GM12878 (cell line): ENCODE results near the gene TWF1. TPM values are rescaled to one million over a fixed set of nuclear protein-coding genes. Genes with fewer than 3 reads are reported as not detected.

Experiments
- ATAC-seq: fragments of 200-7000 bp; cut with Tn5 transposase; 3 replicates; pipeline ENCODE4 v1.9.1; 2020; ENCODE audit warnings: mild to moderate bottlenecking, moderate library complexity
- BruUV-seq: library from RNA; stranded (reverse); fragments of 400-500 nt; replicated peaks from 2 replicates; lab custom pipeline; 2021; lab: Mats Ljungman, UMichigan
- CTCF ChIA-PET: fragments of 300-600 bp; sonication (Branson Sonifier 250); formaldehyde crosslinking; extraction: SDS; loops from one replicate; lab custom pipeline; 2021; ENCODE audit warnings: inconsistent platforms; lab: Yijun Ruan, JAX
- POLR2A ChIA-PET: fragments of 350-600 bp; formaldehyde crosslinking; extraction: SDS; loops from one replicate; lab custom pipeline; 2021; ENCODE audit warnings: inconsistent platforms; lab: Charles Lee
- RAD21 ChIA-PET: fragments of 300-600 bp; sonication (Branson Sonifier 250); formaldehyde crosslinking; loops from one replicate; lab custom pipeline; 2023; ENCODE audit warnings: antibody characterized with exemption; ENCODE audit not compliant: unreplicated experiment; lab: Charles Lee
- SMC1A ChIA-PET: fragments of 300-600 bp; sonication (Branson Sonifier 250); formaldehyde crosslinking; loops from one replicate; lab custom pipeline; 2023; ENCODE audit not compliant: unreplicated experiment, uncharacterized antibody; lab: Charles Lee
- DNase-seq: peaks from one replicate; pipeline ENCODE4 v3.0.0-alpha.2; 2011; ENCODE audit warnings: low read depth, low spot score
- FAIRE-seq: peaks from 3 replicates; lab custom pipeline; 2011; peaks lifted over from hg19 to GRCh38; lab: Jason Lieb, UNC
- H2AFZ ChIP-seq: 2 replicates; pipeline ENCODE4 v1.6.0; 2011; ENCODE audit warnings: low read depth, low read length, control low read depth; ENCODE audit not compliant: control insufficient read depth
- H3K27ac ChIP-seq: 2 replicates; pipeline ENCODE4 v1.5.1; 2011; ENCODE audit warnings: control low read depth; ENCODE audit not compliant: control insufficient read depth, insufficient read depth
- H3K27me3 ChIP-seq, 2 experiments: replicated peaks in 1 of 2; 2 replicates each; pipeline versions ENCODE4 v1.6.0 to v1.6.1; 2011; ENCODE audit warnings: low read length in 1 of 2; ENCODE audit not compliant: control insufficient read depth in 2 of 2, insufficient read depth in 2 of 2
- H3K36me3 ChIP-seq, 2 experiments: 2 replicates each; pipeline ENCODE4 v1.5.1; 2011; ENCODE audit warnings: low read length in 1 of 2; ENCODE audit not compliant: control insufficient read depth in 2 of 2, insufficient read depth in 2 of 2
- H3K4me1 ChIP-seq: 2 replicates; pipeline ENCODE4 v1.6.1; 2011; ENCODE audit warnings: mild to moderate bottlenecking, low read length, moderate library complexity, mixed read lengths; ENCODE audit not compliant: control insufficient read depth, insufficient read depth
- H3K4me2 ChIP-seq: 2 replicates; pipeline ENCODE4 v1.6.0; 2011; ENCODE audit warnings: control low read depth; ENCODE audit not compliant: control insufficient read depth, insufficient read depth
- H3K4me3 ChIP-seq: fragments of 200-600 bp; sonication (generic); 2 replicates; pipeline ENCODE4 v1.5.1; 2016
- H3K79me2 ChIP-seq: 2 replicates; pipeline ENCODE4 v1.6.0; 2011; ENCODE audit warnings: low read length; ENCODE audit not compliant: control insufficient read depth, insufficient read depth
- H3K9ac ChIP-seq: 2 replicates; pipeline ENCODE4 v1.8.0; 2011; ENCODE audit warnings: low read length, control low read depth, mixed read lengths; ENCODE audit not compliant: control insufficient read depth, insufficient read depth
- H3K9me3 ChIP-seq: replicated peaks from 3 replicates; pipeline ENCODE4 v1.5.1; 2011; ENCODE audit warnings: mild to moderate bottlenecking, low read length; ENCODE audit not compliant: control insufficient read depth, insufficient read depth
- H4K20me1 ChIP-seq: 2 replicates; pipeline ENCODE4 v1.6.0; 2011; ENCODE audit not compliant: control insufficient read depth, insufficient read depth
- CBX3 ChIP-seq: fragments of 200-600 bp; sonication (generic); IDR thresholded peaks from 2 replicates; pipeline ENCODE4 v1.6.1; 2016; ENCODE audit warnings: low read depth, borderline replicate concordance
- CUX1 ChIP-seq: IDR thresholded peaks from 2 replicates; pipeline ENCODE4 v1.6.1; 2012; ENCODE audit warnings: improper control_type of control experiment, low read depth, low read length; ENCODE audit not compliant: insufficient replicate concordance
- GABPA ChIP-seq: IDR thresholded peaks from 2 replicates; pipeline ENCODE4 v1.6.1; 2014; ENCODE audit warnings: antibody characterized with exemption, low read depth, mild to moderate bottlenecking, inconsistent platforms
- MYB ChIP-seq: fragments of 150-350 bp; IDR thresholded peaks from 2 replicates; pipeline ENCODE4 v1.6.1; 2014; ENCODE audit warnings: mild to moderate bottlenecking, low read depth, low read length, borderline replicate concordance
- NFYA ChIP-seq: IDR thresholded peaks from 2 replicates; pipeline ENCODE4 v1.6.1; 2011; ENCODE audit warnings: low read depth, mild to moderate bottlenecking, low read length, improper control_type of control experiment, borderline replicate concordance
- PAX5 ChIP-seq: IDR thresholded peaks from 2 replicates; pipeline ENCODE4 v1.6.1; 2011; ENCODE audit warnings: low read depth, low read length, borderline replicate concordance
- POLR2AphosphoS2 ChIP-seq: IDR thresholded peaks from 2 replicates; pipeline ENCODE4 v1.6.1; 2011; ENCODE audit warnings: low read depth, mild to moderate bottlenecking, low read length, improper control_type of control experiment, moderate library complexity
- STAT1 ChIP-seq: fragments of 450-650 bp; conservative IDR thresholded peaks from 2 replicates; pipeline ENCODE4 v1.6.1; 2014; ENCODE audit warnings: antibody characterized with exemption, mild to moderate bottlenecking
- ZNF622 ChIP-seq: fragments of 450-650 bp; IDR thresholded peaks from 2 replicates; pipeline ENCODE4 v1.6.1; 2017; ENCODE audit warnings: mild to moderate bottlenecking, inconsistent platforms
- in situ Hi-C: fragments of 300-500 bp; cut with MboI; formaldehyde crosslinking; loops from 9 replicates; pipeline ENCODE4 v1.14.3; 2018; ENCODE audit warnings: mixed read lengths
- intact Hi-C: fragments of 100-400 bp; cut with micrococcal nuclease; formaldehyde crosslinking; loops from one replicate; pipeline ENCODE4 v1.14.2; 2022; ENCODE audit not compliant: unreplicated experiment
- polyA plus RNA-seq, 11 experiments: library from polyadenylated mRNA; depleted of rRNA in 4 of 11; unstranded in 6 of 11; stranded (reverse) in 5 of 11; fragments of >200 nt; fragmentation: Nextera tagmentation in 4 of 11; fragmentation: Illumina TruSeq in 1 of 11; extraction: Ambion mirVana in 4 of 11; extraction: Trizol in 1 of 11; gene quantifications; 1 replicate in 1 of 11; 2 replicates in 10 of 11; pipeline versions ENCODE4 v1.2.1 to v1.2.3, GENCODE V29; 2011 to 2016; ENCODE audit warnings: inconsistent platforms in 2 of 11, missing spikeins in 2 of 11, low read depth in 1 of 11
- total RNA-seq, 4 experiments: library from RNA; depleted of rRNA in 3 of 4; stranded (reverse); fragments of >200 nt in 3 of 4; fragmentation: Illumina TruSeq in 1 of 4; extraction: Trizol in 1 of 4; gene quantifications; 2 replicates each; pipeline versions ENCODE4 v1.2.1 to v1.2.3, GENCODE V29; 2013 to 2021
- TF ChIP-seq, protein P1 (sequence below): IDR thresholded peaks from 2 replicates; pipeline ENCODE4 v1.6.1; 2011; ENCODE audit warnings: borderline replicate concordance, low read depth, mild to moderate bottlenecking, moderate library complexity, low read length; ENCODE audit not compliant: insufficient read depth, poor library complexity, severe bottlenecking
- TF ChIP-seq, protein P2 (sequence below), 3 experiments: IDR thresholded peaks in 2 of 3; conservative IDR thresholded peaks in 1 of 3; 2 replicates each; pipeline ENCODE4 v1.5.1; 2011; ENCODE audit warnings: low read depth in 3 of 3, low read length in 3 of 3, mild to moderate bottlenecking in 3 of 3, control low read depth in 2 of 3, moderate library complexity in 2 of 3, inconsistent platforms in 1 of 3, mixed read lengths in 1 of 3; ENCODE audit not compliant: control insufficient read depth in 2 of 3, insufficient read depth in 1 of 3; ENCODE audit errors: extremely low read depth in 1 of 3
- TF ChIP-seq, protein P3 (sequence below): IDR thresholded peaks from 2 replicates; pipeline ENCODE4 v1.6.1; 2012; ENCODE audit warnings: mild to moderate bottlenecking, low read depth, low read length

The TWF1 gene
- total and polyA plus RNA-seq, 10 of the 15 experiments (the other 5 are each of a cell fraction or from before 2014, with no cell fraction given): 8.7 to 23.5 (median 18.4) TPM

- ATAC-seq (no peak), FAIRE-seq (no peak), DNase-seq (no peak)
- Histone ChIP-seq H3K27me3 (no peaks in the 10 kb centered on the region), H4K20me1 (no peaks in the 10 kb centered on the region), H2AFZ (no peak overlapping the region), H3K4me2 (no peak overlapping the region), H3K36me3 (peaks cover 0 to 7% of the 10 kb centered on the region in 2 experiments; a peak in 1 of 4 replicates), H3K27ac (no peak overlapping the region), H3K9me3 (no peaks in the 10 kb centered on the region; the same call in 2 of the 3 replicates), H3K9ac (no peak overlapping the region), H3K4me1 (0 out of 2 replicates have a peak, but pooled peaks cover 4% of the 10 kb centered on the region), H3K79me2 (peaks cover 29% of the 10 kb centered on the region), H3K4me3 (no peak overlapping the region)
- SMC1A ChIA-PET: interaction anchor here (0.6 to 1.2 kb wide), 3 partner anchors 13 to 118 kb away, joined by 3 read pairs; no protein-coding TSS in a partner anchor
- POLR2A ChIA-PET: no interaction called here
- intact Hi-C loops: no loop called here
- in situ Hi-C loops: no loop called here
- RAD21 ChIA-PET: no interaction called here
- CTCF ChIA-PET: interaction anchor here (1.2 kb wide), 1 partner anchor 14 kb away, joined by 4 read pairs; no protein-coding TSS in a partner anchor
- no TSS peak for BruUV-seq
- no peak for TF ChIP-seq GABPA
- TF ChIP-seq CUX1: no peak
- no peak for TF ChIP-seq PAX5
- TF ChIP-seq, protein P1, sequence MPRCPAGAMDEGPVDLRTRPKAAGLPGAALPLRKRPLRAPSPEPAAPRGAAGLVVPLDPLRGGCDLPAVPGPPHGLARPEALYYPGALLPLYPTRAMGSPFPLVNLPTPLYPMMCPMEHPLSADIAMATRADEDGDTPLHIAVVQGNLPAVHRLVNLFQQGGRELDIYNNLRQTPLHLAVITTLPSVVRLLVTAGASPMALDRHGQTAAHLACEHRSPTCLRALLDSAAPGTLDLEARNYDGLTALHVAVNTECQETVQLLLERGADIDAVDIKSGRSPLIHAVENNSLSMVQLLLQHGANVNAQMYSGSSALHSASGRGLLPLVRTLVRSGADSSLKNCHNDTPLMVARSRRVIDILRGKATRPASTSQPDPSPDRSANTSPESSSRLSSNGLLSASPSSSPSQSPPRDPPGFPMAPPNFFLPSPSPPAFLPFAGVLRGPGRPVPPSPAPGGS: no peak
- TF ChIP-seq ZNF622: no peak
- no peak for TF ChIP-seq CBX3
- no peak for TF ChIP-seq POLR2AphosphoS2
- no peak for TF ChIP-seq MYB
- no peak for TF ChIP-seq STAT1
- TF ChIP-seq NFYA: no peak
- TF ChIP-seq, protein P2, sequence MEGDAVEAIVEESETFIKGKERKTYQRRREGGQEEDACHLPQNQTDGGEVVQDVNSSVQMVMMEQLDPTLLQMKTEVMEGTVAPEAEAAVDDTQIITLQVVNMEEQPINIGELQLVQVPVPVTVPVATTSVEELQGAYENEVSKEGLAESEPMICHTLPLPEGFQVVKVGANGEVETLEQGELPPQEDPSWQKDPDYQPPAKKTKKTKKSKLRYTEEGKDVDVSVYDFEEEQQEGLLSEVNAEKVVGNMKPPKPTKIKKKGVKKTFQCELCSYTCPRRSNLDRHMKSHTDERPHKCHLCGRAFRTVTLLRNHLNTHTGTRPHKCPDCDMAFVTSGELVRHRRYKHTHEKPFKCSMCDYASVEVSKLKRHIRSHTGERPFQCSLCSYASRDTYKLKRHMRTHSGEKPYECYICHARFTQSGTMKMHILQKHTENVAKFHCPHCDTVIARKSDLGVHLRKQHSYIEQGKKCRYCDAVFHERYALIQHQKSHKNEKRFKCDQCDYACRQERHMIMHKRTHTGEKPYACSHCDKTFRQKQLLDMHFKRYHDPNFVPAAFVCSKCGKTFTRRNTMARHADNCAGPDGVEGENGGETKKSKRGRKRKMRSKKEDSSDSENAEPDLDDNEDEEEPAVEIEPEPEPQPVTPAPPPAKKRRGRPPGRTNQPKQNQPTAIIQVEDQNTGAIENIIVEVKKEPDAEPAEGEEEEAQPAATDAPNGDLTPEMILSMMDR (IDR thresholded peaks at IDR 0.05 in 2 of 3, conservative IDR thresholded peaks at IDR 0.05 in 1 of 3; ENCODE audit: control insufficient read depth in 2 of 3, extremely low read depth in 1 of 3, insufficient read depth in 1 of 3, low read depth in 3 of 3, low read length in 3 of 3): no peak
- TF ChIP-seq, protein P3, sequence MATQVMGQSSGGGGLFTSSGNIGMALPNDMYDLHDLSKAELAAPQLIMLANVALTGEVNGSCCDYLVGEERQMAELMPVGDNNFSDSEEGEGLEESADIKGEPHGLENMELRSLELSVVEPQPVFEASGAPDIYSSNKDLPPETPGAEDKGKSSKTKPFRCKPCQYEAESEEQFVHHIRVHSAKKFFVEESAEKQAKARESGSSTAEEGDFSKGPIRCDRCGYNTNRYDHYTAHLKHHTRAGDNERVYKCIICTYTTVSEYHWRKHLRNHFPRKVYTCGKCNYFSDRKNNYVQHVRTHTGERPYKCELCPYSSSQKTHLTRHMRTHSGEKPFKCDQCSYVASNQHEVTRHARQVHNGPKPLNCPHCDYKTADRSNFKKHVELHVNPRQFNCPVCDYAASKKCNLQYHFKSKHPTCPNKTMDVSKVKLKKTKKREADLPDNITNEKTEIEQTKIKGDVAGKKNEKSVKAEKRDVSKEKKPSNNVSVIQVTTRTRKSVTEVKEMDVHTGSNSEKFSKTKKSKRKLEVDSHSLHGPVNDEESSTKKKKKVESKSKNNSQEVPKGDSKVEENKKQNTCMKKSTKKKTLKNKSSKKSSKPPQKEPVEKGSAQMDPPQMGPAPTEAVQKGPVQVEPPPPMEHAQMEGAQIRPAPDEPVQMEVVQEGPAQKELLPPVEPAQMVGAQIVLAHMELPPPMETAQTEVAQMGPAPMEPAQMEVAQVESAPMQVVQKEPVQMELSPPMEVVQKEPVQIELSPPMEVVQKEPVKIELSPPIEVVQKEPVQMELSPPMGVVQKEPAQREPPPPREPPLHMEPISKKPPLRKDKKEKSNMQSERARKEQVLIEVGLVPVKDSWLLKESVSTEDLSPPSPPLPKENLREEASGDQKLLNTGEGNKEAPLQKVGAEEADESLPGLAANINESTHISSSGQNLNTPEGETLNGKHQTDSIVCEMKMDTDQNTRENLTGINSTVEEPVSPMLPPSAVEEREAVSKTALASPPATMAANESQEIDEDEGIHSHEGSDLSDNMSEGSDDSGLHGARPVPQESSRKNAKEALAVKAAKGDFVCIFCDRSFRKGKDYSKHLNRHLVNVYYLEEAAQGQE: no peak
Measured at GRCh38 chr12:43764528-43764927, 41.6 kb downstream of the TWF1 start.
